ENCODE results near the gene GJA3. TPM values are rescaled to one million over a fixed set of nuclear protein-coding genes. Genes with fewer than 3 reads are reported as not detected.

Gene GJA3
- total and polyA plus RNA-seq, 4 donors: 0.13 to 1.6 (median 0.43) TPM

GRCh38 chr13:20173116-20173746, 12.4 kb upstream of the GJA3 start:
- H3K4me1 ChIP-seq (ENCODE audit: control insufficient read depth, insufficient read depth, low read length): peaks cover 12% of the 10 kb centered on the region
- no peak for DNase-seq (ENCODE audit: low read depth in 4 of 6, low spot score in 6 of 6)
- H3K27ac ChIP-seq (ENCODE audit: low read depth, low read length): no peak overlapping the region
- no peaks in the 10 kb centered on the region for H3K9me3 ChIP-seq (ENCODE audit: control insufficient read depth, insufficient read depth, low read length)
- H3K27me3 ChIP-seq (ENCODE audit: control insufficient read depth, insufficient read depth, low read length): peaks cover 28% of the 10 kb centered on the region
- no peak overlapping the region for H3K4me3 ChIP-seq (ENCODE audit: low read depth, low read length)
- 86% methylated on average over 6 of the region's 8 CpGs for WGBS (ENCODE audit: insufficient coverage)
- no peaks in the 10 kb centered on the region for H3K36me3 ChIP-seq (ENCODE audit: control insufficient read depth, insufficient read depth, low read length)

- Histone ChIP-seq H3K9me3 (ENCODE audit: control insufficient read depth, insufficient read depth, low read length) (no peaks in the 10 kb centered on the region), H3K27ac (ENCODE audit: low read depth, low read length) (no peak overlapping the region), H3K4me1 (ENCODE audit: control insufficient read depth, insufficient read depth, low read length) (no peaks in the 10 kb centered on the region), H3K36me3 (ENCODE audit: control insufficient read depth, insufficient read depth, low read length) (no peaks in the 10 kb centered on the region), H3K27me3 (ENCODE audit: control insufficient read depth, insufficient read depth, low read length) (peaks cover 16% of the 10 kb centered on the region), H3K4me3 (ENCODE audit: low read depth, low read length) (no peak overlapping the region)
- no CpG with 5 or more reads among the region's 1 CpG for WGBS (ENCODE audit: insufficient coverage)
- DNase-seq (ENCODE audit: low read depth in 4 of 6, low spot score in 6 of 6): no peak
Measured at GRCh38 chr13:20171364-20171763, 10.5 kb upstream of the GJA3 start.

DNA sequence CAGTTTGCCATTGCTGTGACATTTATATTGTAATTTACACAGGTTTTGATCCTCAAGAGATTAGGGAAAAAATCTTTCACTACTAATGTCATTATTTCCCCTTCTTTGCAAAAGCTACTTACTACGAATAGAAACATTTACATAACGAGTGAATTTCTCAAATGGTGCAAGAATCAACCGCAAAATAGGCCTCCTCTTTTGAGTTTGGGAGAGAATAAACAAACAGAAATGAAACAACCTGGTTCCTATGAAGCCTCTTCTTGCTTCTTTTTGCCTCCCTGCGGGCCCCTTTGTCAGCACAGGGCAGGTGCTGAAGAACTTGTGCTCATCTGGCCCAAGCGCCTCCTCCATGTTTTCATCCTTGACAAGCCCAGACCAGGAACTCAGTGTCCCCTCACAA, 10.1 kb upstream of the GJA3 start:
- H3K36me3 ChIP-seq (ENCODE audit: control insufficient read depth, insufficient read depth, low read length): no peaks in the 10 kb centered on the region
- H3K27ac ChIP-seq (ENCODE audit: low read depth, low read length): no peak overlapping the region
- H3K4me1 ChIP-seq (ENCODE audit: control insufficient read depth, insufficient read depth, low read length): no peaks in the 10 kb centered on the region
- H3K4me3 ChIP-seq (ENCODE audit: low read depth, low read length): no peak overlapping the region
- no peaks in the 10 kb centered on the region for H3K9me3 ChIP-seq (ENCODE audit: control insufficient read depth, insufficient read depth, low read length)
- DNase-seq (ENCODE audit: low read depth in 4 of 6, low spot score in 6 of 6): no peak
- peaks cover 15% of the 10 kb centered on the region for H3K27me3 ChIP-seq (ENCODE audit: control insufficient read depth, insufficient read depth, low read length)
- 90% methylated on average over 3 of the region's 5 CpGs for WGBS (ENCODE audit: insufficient coverage)

DNA sequence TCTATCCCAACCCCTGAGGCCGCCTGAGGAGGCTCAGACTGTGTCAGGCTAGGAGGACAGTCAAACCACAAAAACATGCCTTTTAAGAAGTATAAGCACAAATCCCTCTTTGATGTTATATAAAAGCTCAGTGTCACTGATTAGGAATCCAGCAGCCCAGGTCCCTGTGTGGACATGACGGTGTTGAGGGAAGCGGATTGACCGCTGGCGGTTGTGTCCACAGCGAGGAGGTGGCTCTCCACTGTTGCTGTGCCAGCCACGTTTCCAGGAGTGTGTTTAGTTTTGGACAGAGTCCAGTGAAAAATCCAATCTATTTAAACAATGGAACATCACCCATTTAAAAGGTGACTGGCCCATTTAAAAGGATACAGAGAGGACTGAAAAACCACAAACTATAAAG, 7.5 kb upstream of the GJA3 start:
- H3K4me3 ChIP-seq (ENCODE audit: low read depth, low read length): no peak overlapping the region

GRCh38 chr13:20165417-20166257, 4.8 kb upstream of the GJA3 start:
- Histone ChIP-seq H3K4me3 (ENCODE audit: low read depth, low read length) (no peak overlapping the region), H3K9me3 (ENCODE audit: control insufficient read depth, insufficient read depth, low read length) (no peaks in the 10 kb centered on the region), H3K27ac (ENCODE audit: low read depth, low read length) (no peak overlapping the region), H3K27me3 (ENCODE audit: control insufficient read depth, insufficient read depth, low read length) (peaks cover 24% of the 10 kb centered on the region), H3K4me1 (ENCODE audit: control insufficient read depth, insufficient read depth, low read length) (peaks cover 9% of the 10 kb centered on the region), H3K36me3 (ENCODE audit: control insufficient read depth, insufficient read depth, low read length) (no peaks in the 10 kb centered on the region)
- DNase-seq (ENCODE audit: low read depth in 4 of 6, low spot score in 6 of 6): no peak
- WGBS (ENCODE audit: insufficient coverage): 62% methylated on average over 3 of the region's 11 CpGs

More for the DNA sequence above, 7.5 kb upstream of the GJA3 start:
- Histone ChIP-seq H3K27me3 (ENCODE audit: control insufficient read depth, insufficient read depth, low read length) (peaks cover 9% of the 10 kb centered on the region), H3K36me3 (ENCODE audit: control insufficient read depth, insufficient read depth, low read length) (no peaks in the 10 kb centered on the region), H3K4me1 (ENCODE audit: control insufficient read depth, insufficient read depth, low read length) (no peaks in the 10 kb centered on the region), H3K27ac (ENCODE audit: low read depth, low read length) (no peak overlapping the region), H3K9me3 (ENCODE audit: control insufficient read depth, insufficient read depth, low read length) (no peaks in the 10 kb centered on the region)
- 80% methylated on average over 1 of the region's 7 CpGs for WGBS (ENCODE audit: insufficient coverage)
- no peak for DNase-seq (ENCODE audit: low read depth in 4 of 6, low spot score in 6 of 6)

DNA sequence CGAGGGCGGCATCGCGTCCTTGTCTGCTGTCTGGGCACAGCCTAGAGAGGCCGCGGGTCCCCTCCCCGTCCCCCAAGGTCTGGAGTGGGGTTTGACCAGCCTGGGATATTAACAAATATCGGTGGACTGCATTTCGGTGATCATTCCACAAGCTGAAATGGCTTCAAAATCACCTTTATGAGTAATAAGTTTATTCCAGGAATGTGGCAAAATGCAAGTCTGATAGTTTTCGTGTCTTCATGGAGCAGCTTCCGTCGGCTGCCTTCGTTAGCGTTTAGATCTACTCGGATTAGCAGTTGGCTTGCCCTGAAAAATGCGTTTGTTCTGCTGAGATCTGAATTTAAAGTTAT, 1.1 kb upstream of the GJA3 start:
- H3K36me3 ChIP-seq (ENCODE audit: control insufficient read depth, insufficient read depth, low read length): no peaks in the 10 kb centered on the region
- peaks cover 17% of the 10 kb centered on the region for H3K4me1 ChIP-seq (ENCODE audit: control insufficient read depth, insufficient read depth, low read length)
- H3K27me3 ChIP-seq (ENCODE audit: control insufficient read depth, insufficient read depth, low read length): peaks cover 59% of the 10 kb centered on the region
- H3K9me3 ChIP-seq (ENCODE audit: control insufficient read depth, insufficient read depth, low read length): no peaks in the 10 kb centered on the region
- WGBS (ENCODE audit: insufficient coverage): 21% methylated on average over 15 of the region's 16 CpGs
- no peak overlapping the region for H3K27ac ChIP-seq (ENCODE audit: low read depth, low read length)
- no peak overlapping the region for H3K4me3 ChIP-seq (ENCODE audit: low read depth, low read length)
- no peak for DNase-seq (ENCODE audit: low read depth in 4 of 6, low spot score in 6 of 6)

- 2% methylated on average over 78 of the region's 79 CpGs for WGBS (ENCODE audit: insufficient coverage)
Measured at GRCh38 chr13:20161275-20161950, 561 bp upstream of the GJA3 start.

DNA sequence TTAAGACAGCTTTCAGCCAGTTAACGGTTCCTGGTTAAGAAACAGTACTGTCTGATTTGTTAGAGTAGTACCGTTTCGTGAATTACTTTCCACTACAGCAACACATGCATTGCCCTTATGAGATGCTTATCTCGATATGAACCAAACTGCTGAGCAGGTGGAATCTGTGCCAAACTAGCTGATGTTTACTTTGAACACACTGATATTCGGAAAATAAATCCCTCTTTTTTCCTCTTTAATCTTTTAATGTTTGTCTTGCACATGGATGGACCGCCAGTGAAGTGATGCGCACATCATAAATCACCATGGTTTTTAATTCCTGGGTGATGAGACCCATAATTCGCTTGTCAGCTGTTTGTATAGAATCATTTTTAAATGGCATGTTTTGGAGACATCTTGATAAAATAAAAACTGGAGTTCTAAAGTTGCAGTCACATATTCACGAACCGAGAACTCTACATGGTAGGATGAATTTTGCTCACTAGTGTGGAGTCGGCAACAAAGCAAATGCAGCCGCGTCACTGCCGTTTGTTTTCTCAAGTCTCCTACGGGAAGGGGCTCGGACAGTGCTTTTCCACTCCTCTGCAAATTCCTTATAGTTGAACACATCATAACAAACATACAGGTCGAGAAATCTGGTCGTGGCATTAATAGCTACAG, 1.1 kb downstream of the GJA3 start:
- DNase-seq (ENCODE audit: low read depth in 4 of 6, low spot score in 6 of 6): peak in 1 of 6 donors; percentile 38
- H3K4me3 ChIP-seq (ENCODE audit: low read depth, low read length): peak overlapping the region; percentile 21
- 11% methylated on average over 5 of the region's 18 CpGs for WGBS (ENCODE audit: insufficient coverage)
- H3K9me3 ChIP-seq (ENCODE audit: control insufficient read depth, insufficient read depth, low read length): no peaks in the 10 kb centered on the region
- peaks cover 17% of the 10 kb centered on the region for H3K4me1 ChIP-seq (ENCODE audit: control insufficient read depth, insufficient read depth, low read length)
- H3K27me3 ChIP-seq (ENCODE audit: control insufficient read depth, insufficient read depth, low read length): peaks cover 60% of the 10 kb centered on the region
- H3K36me3 ChIP-seq (ENCODE audit: control insufficient read depth, insufficient read depth, low read length): no peaks in the 10 kb centered on the region
- no peak overlapping the region for H3K27ac ChIP-seq (ENCODE audit: low read depth, low read length)

More at GRCh38 chr13:20161275-20161950, 561 bp upstream of the GJA3 start:
- Histone ChIP-seq H3K9me3 (ENCODE audit: control insufficient read depth, insufficient read depth, low read length) (no peaks in the 10 kb centered on the region), H3K4me3 (ENCODE audit: low read depth, low read length) (no peak overlapping the region), H3K27me3 (ENCODE audit: control insufficient read depth, insufficient read depth, low read length) (peaks cover 58% of the 10 kb centered on the region), H3K36me3 (ENCODE audit: control insufficient read depth, insufficient read depth, low read length) (no peaks in the 10 kb centered on the region), H3K4me1 (ENCODE audit: control insufficient read depth, insufficient read depth, low read length) (peaks cover 17% of the 10 kb centered on the region), H3K27ac (ENCODE audit: low read depth, low read length) (no peak overlapping the region)
- no peak for DNase-seq (ENCODE audit: low read depth in 4 of 6, low spot score in 6 of 6)

DNA sequence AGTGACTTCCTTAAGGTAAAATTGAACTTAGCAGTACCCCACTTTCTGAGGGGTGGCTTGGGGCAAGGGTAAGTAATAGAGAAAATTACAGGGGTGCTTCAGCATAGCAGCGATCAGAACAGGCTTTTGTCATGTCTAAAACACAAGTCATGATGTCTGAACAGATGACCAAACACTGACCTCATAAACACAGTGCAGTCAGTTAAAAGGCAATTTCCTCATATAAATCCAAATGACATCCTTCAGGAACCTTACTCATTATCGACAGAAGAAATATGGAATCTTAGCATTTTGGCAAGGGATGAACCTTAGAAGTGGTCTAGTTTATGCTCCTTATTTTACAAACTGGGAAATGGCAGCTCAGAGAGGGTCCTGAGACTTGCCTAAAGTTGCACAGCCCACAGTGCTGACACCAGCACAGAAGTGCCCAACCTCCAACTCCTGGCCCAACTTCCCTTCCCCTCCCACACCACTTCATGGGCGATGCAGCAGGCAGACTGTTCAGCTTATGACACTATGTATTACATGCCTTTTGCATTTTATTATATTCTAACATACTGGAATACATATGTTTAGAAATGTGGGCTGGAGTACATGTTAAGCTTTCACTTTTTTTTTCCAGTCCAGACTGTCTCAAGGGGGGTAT, 3.6 kb downstream of the GJA3 start:
- Histone ChIP-seq H3K9me3 (ENCODE audit: control insufficient read depth, insufficient read depth, low read length) (no peaks in the 10 kb centered on the region), H3K36me3 (ENCODE audit: control insufficient read depth, insufficient read depth, low read length) (no peaks in the 10 kb centered on the region), H3K27ac (ENCODE audit: low read depth, low read length) (no peak overlapping the region), H3K4me3 (ENCODE audit: low read depth, low read length) (no peak overlapping the region), H3K4me1 (ENCODE audit: control insufficient read depth, insufficient read depth, low read length) (peaks cover 17% of the 10 kb centered on the region), H3K27me3 (ENCODE audit: control insufficient read depth, insufficient read depth, low read length) (peaks cover 57% of the 10 kb centered on the region)
- DNase-seq (ENCODE audit: low read depth in 4 of 6, low spot score in 6 of 6): no peak
- WGBS (ENCODE audit: insufficient coverage): no CpG with 5 or more reads among the region's 3 CpGs

Data from spinal cord (tissue), 10 donors.